D341Med (cell line): ENCODE data around the gene EP400.
A peak's percentile ranks its signal among the peaks of the same experiment; 100 is the strongest.

Experiments used
- DNase-seq: peaks from one replicate; pipeline ENCODE4 v3.0.0; 2012; ENCODE audit warnings: low spot score

The EP400 gene, protein sequence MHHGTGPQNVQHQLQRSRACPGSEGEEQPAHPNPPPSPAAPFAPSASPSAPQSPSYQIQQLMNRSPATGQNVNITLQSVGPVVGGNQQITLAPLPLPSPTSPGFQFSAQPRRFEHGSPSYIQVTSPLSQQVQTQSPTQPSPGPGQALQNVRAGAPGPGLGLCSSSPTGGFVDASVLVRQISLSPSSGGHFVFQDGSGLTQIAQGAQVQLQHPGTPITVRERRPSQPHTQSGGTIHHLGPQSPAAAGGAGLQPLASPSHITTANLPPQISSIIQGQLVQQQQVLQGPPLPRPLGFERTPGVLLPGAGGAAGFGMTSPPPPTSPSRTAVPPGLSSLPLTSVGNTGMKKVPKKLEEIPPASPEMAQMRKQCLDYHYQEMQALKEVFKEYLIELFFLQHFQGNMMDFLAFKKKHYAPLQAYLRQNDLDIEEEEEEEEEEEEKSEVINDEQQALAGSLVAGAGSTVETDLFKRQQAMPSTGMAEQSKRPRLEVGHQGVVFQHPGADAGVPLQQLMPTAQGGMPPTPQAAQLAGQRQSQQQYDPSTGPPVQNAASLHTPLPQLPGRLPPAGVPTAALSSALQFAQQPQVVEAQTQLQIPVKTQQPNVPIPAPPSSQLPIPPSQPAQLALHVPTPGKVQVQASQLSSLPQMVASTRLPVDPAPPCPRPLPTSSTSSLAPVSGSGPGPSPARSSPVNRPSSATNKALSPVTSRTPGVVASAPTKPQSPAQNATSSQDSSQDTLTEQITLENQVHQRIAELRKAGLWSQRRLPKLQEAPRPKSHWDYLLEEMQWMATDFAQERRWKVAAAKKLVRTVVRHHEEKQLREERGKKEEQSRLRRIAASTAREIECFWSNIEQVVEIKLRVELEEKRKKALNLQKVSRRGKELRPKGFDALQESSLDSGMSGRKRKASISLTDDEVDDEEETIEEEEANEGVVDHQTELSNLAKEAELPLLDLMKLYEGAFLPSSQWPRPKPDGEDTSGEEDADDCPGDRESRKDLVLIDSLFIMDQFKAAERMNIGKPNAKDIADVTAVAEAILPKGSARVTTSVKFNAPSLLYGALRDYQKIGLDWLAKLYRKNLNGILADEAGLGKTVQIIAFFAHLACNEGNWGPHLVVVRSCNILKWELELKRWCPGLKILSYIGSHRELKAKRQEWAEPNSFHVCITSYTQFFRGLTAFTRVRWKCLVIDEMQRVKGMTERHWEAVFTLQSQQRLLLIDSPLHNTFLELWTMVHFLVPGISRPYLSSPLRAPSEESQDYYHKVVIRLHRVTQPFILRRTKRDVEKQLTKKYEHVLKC (N-terminal part only)

DNA sequence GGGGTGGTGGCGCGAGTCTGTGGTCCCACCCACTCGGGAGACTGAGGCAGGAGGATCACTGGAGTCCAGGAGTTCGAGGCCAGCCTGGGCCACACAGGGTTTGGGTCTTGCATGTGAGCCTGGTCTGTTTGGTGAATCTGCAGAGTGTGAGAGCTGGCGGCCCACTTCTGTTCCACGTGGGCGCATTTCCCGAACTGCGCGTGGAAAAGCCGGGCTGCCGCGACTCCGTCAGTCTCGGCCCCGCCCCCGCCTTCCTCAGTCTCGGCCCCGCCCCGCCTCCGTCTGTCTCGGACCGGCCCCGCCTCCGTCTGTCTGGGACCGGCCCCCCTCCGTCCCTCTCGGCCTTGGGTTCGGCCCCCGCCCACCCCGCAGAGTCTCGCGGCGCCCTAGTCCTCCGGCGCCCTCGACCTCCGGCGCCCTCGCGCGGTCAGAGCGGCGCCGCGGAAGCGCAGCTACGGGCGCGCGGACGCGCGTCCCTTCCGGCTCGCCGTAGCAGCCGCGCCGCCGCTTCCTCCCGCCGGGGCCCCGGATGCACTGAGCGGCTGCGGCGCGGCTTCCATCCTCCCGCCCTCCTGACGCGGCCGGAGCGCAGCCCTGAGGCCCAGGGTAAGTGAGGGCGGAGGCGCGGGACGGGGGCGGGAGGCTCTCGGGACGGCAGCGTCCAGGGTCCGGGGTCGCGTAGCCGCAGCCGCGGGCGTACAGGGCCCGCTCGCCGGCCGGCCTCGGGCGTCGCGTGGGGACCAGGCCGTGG is at the start of gene EP400:
EP400 (plus strand) TSS at position 512 of the 751 bp plus-strand sequence. CDS start 10,678 bp downstream, outside the sequence.
- DNase-seq = peak; percentile 98

DNA sequence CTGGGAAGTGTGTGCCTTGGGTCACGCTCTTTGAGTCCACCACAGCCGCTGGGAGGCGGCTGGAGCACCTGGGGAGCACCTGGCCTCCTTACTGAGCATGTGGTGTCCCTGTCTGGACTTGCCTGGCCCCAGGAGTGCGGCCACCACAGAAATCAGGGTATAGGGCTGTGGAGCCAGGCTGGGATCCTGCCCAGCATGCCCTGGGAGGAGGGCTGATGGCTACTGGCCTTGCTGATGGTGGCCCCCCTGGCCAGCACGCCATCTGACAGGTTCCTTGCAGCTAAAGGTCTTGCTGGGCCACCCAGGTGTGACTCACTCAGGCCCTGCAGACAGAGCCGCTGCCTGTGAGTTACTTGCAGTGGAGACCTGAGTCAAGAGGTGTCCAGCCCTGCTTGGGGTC is 49.3 kb upstream of the EP400 start:
- no peak for DNase-seq

DNA sequence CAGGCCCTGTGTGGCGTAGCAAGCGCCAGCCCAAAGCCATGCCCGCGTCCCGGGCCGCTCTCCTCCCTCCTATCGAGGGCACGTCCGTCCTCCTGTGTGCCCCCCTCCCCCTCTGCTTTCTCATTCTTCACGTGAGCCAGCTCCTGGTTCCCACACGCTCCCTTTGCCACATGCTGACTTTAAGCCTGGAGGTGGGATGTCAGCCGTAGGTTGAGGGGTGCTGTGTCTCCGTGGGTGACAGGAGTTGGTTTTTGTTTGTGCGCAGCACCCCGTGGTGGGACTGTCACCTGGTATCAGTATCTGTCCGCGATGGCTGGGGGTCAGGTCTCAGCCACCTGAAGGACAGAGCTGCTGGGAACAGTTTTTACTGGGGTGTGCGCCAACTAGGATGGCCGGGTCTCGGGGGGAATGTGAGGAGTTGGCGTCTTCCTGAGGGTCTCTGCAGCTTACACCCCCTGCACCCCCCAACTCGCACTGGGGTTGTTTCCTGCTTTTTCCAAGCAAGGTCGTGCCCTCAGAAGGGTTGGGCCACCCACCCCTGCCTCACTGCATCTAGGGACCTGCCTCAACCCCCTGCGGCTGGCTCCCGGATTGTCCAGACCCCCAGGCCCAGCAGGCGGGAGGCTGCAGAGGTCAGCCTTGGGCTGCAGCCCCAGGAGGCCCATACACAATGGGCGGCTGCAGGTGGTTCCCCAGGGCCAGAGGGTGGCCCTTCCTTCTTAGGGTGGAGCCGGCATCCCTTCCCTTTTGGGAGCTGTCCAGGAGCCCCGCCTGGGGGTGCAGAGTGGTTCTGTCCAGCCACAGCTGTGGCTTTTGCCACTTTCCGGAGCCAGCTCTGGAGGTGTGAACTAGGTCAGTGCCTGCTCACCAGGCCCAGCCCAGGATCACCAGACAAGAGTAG is 48.1 kb upstream of the EP400 start:
- DNase-seq = no peak

DNA sequence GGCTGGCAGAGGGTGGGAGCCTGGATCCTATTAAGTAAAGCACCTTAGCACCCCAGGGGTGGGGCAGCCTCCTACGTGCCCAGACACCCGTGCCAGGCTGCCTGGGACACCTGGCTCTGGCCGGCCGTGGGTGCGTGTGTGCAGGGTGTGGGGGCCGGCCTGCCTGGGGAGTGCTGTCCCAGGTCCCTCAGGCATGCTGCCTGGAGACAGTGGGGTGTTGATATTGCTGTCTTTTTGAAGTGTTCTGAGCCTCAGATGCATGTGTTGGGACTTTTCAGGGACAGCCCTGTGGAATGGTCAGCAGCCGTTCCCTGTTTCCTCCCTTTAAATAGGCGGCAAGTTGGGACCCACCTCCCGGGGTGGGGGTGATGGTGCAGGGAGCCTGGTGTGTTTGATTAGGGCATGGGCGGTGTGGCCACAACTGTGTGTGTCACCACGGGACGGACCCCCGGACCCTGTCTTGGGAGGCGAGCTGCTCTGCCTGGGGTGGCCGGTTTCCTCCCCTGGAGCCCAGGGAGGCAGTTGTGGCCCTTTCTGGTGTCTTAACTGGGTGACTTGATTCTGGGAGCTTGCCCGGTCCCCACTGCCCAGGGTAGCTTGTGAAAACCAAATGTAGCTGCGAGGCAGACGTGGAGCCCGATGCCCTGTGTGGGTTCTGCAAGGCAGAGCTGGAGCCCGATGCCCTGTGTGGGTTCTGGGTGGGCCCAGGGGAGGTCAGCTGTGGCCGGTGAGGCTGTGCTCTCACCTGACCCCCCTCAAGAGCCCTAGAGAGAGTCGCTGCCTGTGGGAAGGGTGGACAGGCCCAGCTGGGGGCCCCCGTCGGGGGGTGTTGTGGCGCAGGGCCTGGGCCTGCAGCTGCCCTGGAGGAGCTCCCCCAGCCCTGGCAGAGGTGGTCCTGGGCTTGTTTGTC is 47.2 kb upstream of the EP400 start:
- DNase-seq = no peak

DNA sequence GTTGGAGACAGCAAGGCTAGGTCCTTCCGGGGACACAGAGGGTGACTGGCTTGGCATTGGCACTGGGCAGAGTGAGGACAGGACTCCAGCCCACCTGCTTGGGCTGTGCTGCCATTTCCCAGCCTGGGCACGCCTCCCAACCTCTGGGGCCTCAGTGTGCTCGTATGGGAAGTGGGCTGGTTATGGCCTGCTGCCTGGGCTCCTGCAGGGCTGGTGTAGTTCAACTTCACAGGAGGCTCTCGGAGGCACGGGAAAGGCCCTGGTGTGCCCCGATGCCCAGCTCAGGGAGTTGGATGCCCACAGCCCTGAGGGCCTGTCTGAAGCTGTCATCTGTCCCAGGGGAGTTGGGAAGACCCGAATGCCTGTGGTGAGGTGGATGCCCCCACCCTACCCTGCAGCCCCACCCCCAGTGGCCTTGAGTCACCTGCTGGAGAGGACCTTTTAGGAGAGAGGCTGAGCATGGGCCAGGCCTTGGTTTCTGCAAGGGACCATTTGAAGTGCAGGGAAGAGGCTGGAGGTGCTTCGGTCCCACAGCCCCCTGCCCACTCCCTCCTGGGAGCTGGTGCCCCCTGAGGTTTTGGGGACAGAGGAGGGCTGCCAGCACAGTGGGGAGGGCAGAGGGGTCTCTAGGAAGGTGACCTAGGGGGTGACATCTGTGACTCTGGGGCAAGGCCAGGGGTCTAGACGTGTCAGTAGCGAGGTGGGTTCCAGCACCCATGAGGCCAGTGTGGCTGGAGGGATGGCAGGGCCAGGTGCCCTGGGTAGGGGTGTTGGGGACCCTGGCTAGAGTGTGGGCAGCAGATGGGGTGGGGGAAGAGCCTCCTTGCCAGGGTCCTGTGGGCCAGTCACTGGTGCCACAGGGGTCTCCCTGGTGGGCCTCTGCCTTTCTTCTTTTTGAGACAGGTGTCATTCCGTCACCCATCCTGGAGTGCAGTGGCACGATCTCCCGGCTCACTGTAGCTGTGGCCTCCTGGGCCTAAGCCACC is 46.2 kb upstream of the EP400 start:
- DNase-seq = no peak

DNA sequence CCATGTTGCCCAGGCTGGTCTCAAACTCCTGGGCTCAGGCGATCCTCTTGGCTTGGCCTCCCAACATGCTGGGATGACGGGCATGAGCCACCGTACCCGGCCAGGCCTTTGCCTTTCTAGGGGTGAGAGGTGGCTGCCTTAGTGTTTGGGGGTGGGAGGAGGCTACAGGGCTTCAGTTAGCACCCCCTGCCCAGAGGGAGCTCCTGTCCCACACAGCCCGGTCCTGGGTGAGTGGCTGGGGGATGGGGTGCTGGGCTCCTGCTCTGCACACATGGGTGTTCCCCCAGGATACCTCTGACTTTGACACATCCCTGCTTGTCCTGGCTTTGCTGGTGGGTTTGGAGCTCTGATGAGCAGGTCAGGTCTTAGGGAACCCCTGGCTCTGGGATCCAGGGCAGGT is 45.4 kb upstream of the EP400 start:
- DNase-seq = no peak

DNA sequence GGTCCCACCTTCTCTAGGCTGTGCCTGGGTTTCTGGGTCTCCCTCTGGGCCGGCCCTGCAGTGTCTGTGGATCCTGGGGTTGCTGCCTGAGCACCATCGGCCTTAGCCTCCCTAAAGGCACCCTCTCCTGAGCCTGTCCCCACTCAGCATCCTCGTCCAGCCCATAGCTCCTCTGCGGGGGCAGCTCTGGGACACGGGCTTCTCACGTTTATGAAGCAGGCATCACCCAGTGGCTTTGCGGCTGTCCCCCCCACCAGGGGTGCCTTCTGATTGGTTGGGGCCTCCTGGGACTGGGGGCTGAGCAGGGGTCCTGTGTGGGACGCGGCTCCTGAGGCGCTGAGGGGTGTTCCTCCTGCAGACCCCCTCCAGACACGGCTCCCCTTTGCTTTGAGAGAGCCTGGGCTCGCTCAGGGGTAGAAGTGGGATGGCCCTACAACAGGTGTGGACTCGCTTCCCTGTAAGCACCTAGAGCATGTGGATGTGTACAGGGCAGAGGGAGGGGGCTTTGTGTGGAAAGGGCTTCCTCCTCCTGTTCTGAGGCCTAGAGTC is 44.6 kb upstream of the EP400 start:
- DNase-seq = no peak

DNA sequence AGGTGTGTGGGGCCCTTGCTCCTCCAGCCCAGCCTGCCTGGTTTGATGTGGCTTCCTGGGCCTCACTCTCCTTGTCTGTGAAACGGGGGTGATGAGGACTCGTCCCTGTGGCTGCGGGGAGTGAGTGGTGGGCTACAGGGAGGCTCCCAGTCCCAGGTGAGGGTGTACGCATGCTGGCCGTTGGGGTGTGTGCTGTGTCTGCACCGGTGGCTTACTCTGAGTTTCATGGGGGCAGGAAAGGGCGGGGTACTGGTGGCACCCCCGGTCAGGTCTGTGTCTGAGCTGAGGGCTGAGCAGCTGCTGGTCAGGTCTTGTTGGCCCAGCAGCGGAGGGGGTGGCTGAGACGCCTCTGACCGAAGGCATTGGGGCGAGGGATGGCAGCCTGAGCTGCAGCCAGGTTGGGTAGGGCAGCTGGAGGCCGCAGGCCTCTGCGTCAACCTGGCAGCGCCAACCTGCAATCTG is 44.1 kb upstream of the EP400 start:
- DNase-seq = no peak

DNA sequence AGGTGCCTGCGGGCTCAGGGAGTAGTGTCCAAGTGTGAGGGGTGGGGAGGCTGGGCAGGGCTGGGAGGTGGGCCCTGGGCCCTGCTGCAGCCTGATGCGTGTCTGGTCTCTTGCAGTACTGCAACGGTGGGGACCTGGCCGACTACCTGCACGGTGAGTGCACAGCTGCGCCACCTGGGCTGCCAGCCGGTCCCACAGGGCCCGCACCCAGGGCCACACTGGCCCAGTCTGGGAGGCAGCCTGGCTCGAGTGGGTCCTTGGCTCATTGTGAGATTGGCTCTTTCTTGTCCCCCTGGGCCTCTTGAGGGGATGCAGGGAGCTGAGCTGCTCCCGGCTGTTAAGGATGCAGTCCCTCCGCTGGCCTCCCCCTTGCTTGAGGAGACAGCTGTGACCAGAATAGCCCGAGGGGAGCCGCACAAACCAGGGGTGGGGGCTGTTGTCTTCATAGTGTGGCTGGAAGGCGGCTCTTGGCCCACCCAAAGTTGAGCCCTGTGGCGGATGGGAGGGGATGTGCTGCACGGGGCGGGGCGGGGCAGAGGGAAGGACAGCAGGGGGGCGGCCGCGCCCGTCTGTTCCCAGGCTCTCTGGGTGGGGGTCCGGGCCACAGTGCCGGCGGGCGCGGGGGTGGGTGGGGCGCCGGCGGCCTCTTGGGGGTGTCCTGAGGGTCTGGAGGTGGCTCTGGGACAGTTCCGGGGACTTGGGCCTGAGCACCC is 42.2 kb upstream of the EP400 start:
- no peak for DNase-seq

DNA sequence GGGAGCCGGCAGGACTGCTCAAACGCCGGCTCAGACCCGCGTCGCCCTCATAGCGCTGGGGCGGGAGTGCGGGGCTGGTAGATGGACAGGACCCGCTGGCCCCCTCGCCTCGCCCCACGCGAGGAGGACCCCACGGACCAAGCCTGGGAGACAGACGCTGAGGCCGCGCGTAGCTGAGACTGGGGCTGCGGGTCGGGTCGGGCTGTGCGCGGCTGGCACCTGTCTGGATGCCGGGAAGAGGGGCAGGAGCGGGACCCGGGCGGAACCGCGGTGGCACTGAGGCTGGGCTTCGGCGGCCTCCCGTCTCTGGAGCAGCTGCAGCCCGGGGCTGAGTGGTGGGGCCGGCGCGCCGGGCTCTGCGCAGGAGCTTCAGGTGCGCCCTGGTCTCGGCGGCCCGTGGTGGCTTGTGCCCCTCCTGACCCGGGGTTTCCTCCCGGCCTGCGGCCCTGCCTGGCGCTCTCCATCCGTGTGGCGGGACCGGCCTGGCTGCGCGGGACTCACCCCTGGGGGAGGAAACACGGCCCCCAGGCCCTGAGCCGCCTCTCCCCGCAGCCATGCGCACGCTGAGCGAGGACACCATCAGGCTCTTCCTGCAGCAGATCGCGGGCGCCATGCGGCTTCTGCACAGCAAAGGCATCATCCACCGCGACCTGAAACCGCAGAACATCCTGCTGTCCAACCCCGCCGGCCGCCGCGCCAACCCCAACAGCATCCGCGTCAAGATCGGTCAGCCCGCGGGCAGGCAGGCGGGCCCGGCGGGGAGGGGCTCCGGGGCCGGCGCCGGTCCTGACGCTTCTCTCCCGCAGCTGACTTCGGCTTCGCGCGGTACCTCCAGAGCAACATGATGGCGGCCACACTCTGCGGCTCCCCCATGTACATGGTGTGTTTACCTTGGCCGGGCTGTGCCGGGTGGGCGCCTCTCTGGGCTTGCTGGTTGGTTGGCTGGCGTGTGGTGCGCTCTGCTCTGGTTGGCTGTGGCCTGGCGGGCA is 41.4 kb upstream of the EP400 start:
- no peak for DNase-seq

DNA sequence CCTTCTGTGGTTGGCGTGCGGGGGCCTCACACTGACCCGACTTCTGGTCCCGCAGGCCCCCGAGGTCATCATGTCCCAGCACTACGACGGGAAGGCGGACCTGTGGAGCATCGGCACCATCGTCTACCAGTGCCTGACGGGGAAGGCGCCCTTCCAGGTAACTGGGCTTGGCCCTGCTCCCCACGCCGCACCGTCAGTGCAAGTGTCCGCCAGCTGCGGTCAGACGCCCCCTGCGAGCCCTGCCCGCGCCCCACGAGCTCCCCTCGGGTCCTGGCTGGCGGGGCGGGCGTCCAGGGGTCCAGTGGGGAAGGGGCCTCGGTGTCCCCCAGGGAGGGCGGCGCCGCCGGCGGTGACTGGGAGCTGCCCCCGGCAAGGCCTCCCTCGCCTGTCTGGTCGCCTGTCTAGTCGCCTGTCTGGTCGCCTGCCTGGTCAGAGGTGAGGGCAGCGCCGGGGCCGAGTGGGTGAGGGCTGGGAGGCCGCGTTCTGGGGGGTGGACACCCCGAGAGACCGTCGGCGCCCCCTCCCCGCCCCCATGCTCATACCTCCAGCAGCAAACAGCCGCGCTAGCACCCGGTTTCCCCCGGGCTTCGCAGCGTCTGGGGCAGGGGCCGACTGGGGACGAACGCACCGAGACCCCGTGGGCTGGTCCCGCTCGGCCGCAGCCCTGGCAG is 40.5 kb upstream of the EP400 start:
- DNase-seq = no peak

DNA sequence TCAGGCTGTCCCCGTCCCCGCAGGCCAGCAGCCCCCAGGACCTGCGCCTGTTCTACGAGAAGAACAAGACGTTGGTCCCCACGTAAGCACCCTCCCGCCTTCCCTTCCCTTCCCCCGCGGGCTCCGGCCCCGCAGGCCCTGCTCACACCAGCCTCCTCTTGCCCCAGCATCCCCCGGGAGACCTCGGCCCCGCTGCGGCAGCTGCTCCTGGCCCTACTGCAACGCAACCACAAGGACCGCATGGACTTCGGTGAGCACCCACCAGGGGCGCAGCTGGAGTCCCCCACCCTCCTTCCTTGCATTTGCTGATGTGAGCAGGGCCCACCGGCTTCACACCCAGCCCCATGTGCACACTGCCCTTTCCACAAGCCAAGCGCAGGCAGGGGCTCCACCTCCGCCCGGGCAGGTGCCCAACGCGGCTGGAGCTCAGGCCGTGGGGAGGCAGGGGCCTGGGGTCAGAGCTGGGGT is 40.0 kb upstream of the EP400 start:
- no peak for DNase-seq

DNA sequence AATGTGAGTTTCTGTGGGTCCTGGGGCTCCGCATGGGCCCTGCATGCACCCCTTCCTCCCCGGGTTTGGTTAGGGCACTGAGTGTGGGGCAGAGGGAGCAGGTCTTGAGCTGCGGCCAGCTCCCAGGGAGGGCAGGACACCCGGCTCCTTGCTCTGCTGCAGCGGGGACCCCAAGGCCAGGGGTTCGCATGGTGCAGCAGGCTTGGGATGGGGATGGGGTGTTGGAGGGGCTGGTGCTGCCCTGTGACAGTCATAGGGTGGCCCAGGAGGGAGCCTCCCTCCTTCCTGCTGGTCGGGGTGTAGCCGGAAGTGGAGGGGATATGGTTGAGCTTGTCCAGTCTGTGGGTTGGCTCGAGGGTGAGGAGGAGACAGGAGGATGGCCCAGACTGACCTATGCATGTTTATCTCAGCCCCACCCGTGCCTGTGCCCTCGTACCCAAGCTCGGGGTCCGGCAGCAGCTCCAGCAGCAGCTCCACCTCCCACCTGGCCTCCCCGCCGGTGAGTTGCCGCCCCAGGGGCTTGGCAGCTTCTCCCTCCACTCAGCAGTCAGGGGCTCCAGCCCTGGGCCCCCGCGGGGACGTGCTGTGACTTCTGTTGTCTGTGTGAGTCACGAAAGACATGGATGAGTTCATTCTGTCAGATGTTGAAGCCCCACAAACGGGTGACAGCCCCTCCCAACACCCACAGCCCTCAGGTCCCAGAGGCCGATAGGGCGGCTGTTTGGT is 39.3 kb upstream of the EP400 start:
- DNase-seq = no peak

DNA sequence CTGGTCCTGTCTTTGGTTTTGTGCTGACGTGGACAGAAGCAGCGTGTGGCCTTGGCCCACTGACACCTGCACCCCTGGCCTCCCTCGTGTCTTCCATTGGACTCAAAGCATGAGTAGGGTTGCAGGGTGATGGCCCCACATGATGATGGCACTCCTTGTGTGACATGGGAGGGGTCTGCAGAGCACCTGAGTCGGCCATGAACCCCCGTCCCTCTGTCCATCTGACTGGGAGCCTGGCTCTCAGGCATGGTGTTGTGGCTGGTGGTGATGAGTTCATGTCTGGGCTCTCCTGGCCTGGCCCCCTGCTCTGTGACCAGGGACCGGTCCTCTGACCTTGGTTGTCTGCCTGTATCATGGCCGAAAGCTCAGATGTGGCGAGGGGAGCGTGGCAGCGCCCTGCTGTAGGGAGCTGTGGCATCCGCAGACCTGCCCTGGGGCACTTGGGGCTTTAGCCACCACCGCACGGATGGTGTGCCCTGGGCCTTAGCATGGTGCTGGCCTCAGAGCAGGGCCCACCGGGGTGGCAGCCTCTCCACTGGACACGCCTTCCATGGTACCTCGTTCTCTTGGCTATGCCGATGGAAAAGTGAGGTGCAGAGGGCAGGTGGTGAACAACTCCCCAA is 38.6 kb upstream of the EP400 start:
- no peak for DNase-seq
